Smooth muscle cell (in vitro differentiated cells): ENCODE measurements around the gene WNT7A. TPM values are rescaled to one million over a fixed set of nuclear protein-coding genes. Genes with fewer than 3 reads are reported as not detected.
A peak's percentile ranks its signal among the peaks of the same experiment; 100 is the strongest.

ENCODE experiments used
- DNase-seq: peaks from one replicate; lab custom pipeline; 2025; ENCODE audit not compliant: unreplicated experiment; lab: John Stamatoyannopoulos, UW
- H2AFZ ChIP-seq: fragments of 200-600 bp; sonication (generic); 2 replicates; pipeline ENCODE4 v1.6.0; 2016; ENCODE audit warnings: antibody characterized with exemption, low read depth, mild to moderate bottlenecking
- H3F3A ChIP-seq: fragments of 200-600 bp; sonication (generic); 2 replicates; pipeline ENCODE4 v1.6.0; 2017; ENCODE audit warnings: antibody characterized with exemption, low read depth
- H3K27ac ChIP-seq: fragments of 200-600 bp; sonication (generic); 2 replicates; pipeline ENCODE4 v1.5.1; 2016; ENCODE audit warnings: low read depth, mild to moderate bottlenecking
- H3K27me3 ChIP-seq: fragments of 200-600 bp; sonication (generic); 2 replicates; pipeline ENCODE4 v1.6.1; 2016; ENCODE audit warnings: low read depth, mild to moderate bottlenecking
- H3K36me3 ChIP-seq: fragments of 200-600 bp; sonication (generic); 2 replicates; pipeline ENCODE4 v1.5.1; 2016; ENCODE audit warnings: low read depth
- H3K4me1 ChIP-seq: fragments of 200-600 bp; sonication (generic); 2 replicates; pipeline ENCODE4 v1.5.1; 2016; ENCODE audit warnings: low read depth
- H3K4me2 ChIP-seq: fragments of 200-600 bp; sonication (generic); 2 replicates; pipeline ENCODE4 v1.6.0; 2016; ENCODE audit warnings: mild to moderate bottlenecking
- H3K4me3 ChIP-seq: fragments of 200-600 bp; sonication (generic); 2 replicates; pipeline ENCODE4 v1.5.1; 2016; ENCODE audit warnings: mild to moderate bottlenecking
- H3K79me2 ChIP-seq: fragments of 200-600 bp; sonication (generic); 2 replicates; pipeline ENCODE4 v1.6.0; 2016; ENCODE audit warnings: low read depth, mild to moderate bottlenecking
- H3K9ac ChIP-seq: fragments of 200-600 bp; sonication (generic); 2 replicates; pipeline ENCODE4 v1.6.0; 2016; ENCODE audit warnings: low read depth
- H3K9me3 ChIP-seq: fragments of 200-600 bp; sonication (generic); replicated peaks from 2 replicates; pipeline ENCODE4 v1.5.1; 2016; ENCODE audit warnings: low read depth
- H4K20me1 ChIP-seq: fragments of 200-600 bp; sonication (generic); 2 replicates; pipeline ENCODE4 v1.6.0; 2016; ENCODE audit warnings: low read depth
- WGBS: methylation state at CpG from one replicate; pipeline ENCODE4 v1.1.7; 2016; ENCODE audit warnings: low lambda C conversion rate; 5-methylcytosine and 5-hydroxymethylcytosine counted together
- polyA plus RNA-seq: library from polyadenylated mRNA; unstranded; fragments of >200 nt; fragmentation: Nextera tagmentation; extraction: Ambion mirVana; gene quantifications from 2 replicates; pipeline ENCODE4 v1.2.1, GENCODE V29; 2016
- total RNA-seq: library from RNA; depleted of rRNA; stranded (reverse); fragments of >200 nt; gene quantifications from 2 replicates; pipeline ENCODE4 v1.2.3, GENCODE V29; 2014
- TF ChIP-seq, protein P1 (sequence below): fragments of 200-600 bp; sonication (generic); IDR thresholded peaks from 2 replicates; pipeline ENCODE4 v1.5.1; 2017; ENCODE audit warnings: borderline replicate concordance, mild to moderate bottlenecking, antibody characterized with exemption; ENCODE audit not compliant: insufficient read depth, poor library complexity, severe bottlenecking

Gene WNT7A
- total and polyA plus RNA-seq, 2 experiments from 2014 or later, result 0.18 to 0.24 TPM

DNA sequence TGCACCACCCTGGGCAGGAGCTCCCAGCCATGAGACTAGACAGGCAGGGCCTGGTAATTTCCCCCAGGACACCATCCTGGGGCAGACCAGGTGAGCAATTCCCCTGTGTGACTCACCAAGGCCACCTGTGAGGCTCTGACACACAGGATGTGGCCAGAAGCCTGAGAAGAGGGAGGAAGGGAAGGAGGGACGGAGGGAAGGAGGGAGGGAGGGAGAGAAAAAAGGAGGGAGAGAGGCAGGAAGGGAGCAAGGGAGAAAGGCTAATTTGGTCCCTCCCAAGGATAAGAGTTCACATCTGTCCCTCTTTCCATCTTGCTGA is 25.9 kb downstream of the WNT7A start:
- Histone ChIP-seq H2AFZ (no peak overlapping the region), H3K27ac (peak overlapping the region; percentile 65), H3K4me1 (peaks cover 5% of the 10 kb centered on the region)

DNA sequence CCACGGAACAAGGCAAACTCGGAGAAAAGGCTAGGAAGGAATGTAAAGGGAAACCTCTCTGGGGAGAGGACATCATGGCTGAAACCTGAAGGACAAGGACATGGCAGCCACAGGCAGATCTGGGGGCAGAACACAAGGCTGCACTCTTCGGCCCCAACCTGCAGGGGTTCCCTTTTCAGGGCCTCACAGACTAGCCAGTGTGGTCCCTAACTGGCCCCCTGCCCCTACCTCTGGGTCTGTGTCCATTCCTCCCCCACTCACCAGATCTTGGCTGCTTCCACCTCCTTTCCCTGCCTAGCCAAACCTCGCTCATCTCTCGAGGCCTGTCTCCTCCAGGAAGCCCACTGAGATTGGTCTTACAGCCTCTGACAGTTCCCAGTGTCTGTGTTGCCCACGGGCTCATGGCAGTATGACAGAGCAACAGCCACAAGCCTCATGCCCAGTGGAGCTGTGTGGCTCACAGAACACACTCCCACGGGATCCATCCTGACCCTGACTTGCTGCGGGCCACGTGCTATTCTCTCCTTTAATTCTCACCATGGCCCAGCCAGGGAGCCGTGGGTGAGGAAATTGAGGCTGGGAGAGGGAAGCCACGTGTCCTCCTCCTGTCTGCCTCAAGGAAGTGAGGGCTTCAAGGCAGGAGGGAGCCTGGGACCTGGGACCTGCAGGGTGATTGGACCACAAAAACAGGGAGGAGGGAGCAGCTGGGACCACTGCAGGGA is 26.5 kb downstream of the WNT7A start:
- H3K4me3 ChIP-seq, result no peak overlapping the region
- H3K36me3 ChIP-seq, result no peaks in the 10 kb centered on the region
- no peaks in the 10 kb centered on the region for H3K79me2 ChIP-seq
- no peaks in the 10 kb centered on the region for H3F3A ChIP-seq
- H3K4me2 ChIP-seq, result no peak overlapping the region
- peaks cover 5% of the 10 kb centered on the region for H3K4me1 ChIP-seq
- no peaks in the 10 kb centered on the region for H4K20me1 ChIP-seq
- H3K27me3 ChIP-seq, result no peaks in the 10 kb centered on the region
- H3K9ac ChIP-seq, result peak overlapping the region; percentile 54
- TF ChIP-seq, protein P1, sequence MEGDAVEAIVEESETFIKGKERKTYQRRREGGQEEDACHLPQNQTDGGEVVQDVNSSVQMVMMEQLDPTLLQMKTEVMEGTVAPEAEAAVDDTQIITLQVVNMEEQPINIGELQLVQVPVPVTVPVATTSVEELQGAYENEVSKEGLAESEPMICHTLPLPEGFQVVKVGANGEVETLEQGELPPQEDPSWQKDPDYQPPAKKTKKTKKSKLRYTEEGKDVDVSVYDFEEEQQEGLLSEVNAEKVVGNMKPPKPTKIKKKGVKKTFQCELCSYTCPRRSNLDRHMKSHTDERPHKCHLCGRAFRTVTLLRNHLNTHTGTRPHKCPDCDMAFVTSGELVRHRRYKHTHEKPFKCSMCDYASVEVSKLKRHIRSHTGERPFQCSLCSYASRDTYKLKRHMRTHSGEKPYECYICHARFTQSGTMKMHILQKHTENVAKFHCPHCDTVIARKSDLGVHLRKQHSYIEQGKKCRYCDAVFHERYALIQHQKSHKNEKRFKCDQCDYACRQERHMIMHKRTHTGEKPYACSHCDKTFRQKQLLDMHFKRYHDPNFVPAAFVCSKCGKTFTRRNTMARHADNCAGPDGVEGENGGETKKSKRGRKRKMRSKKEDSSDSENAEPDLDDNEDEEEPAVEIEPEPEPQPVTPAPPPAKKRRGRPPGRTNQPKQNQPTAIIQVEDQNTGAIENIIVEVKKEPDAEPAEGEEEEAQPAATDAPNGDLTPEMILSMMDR, result no peak
- WGBS, result 82% methylated on average over 11 of the region's 11 CpGs
- H3K27ac ChIP-seq, result peak overlapping the region; percentile 65
- H2AFZ ChIP-seq, result no peak overlapping the region
- DNase-seq, result no peak
- no peaks in the 10 kb centered on the region for H3K9me3 ChIP-seq

More for the DNA sequence above, 25.9 kb downstream of the WNT7A start:
- H3K36me3 ChIP-seq, result no peaks in the 10 kb centered on the region
- H3F3A ChIP-seq, result no peaks in the 10 kb centered on the region
- H3K4me3 ChIP-seq, result no peak overlapping the region
- no peak for DNase-seq
- no peaks in the 10 kb centered on the region for H4K20me1 ChIP-seq
- no peaks in the 10 kb centered on the region for H3K79me2 ChIP-seq
- H3K9ac ChIP-seq, result no peak overlapping the region
- H3K9me3 ChIP-seq, result no peaks in the 10 kb centered on the region
- WGBS, result 50% methylated on average over 1 of the region's 1 CpG
- H3K4me2 ChIP-seq, result no peak overlapping the region
- TF ChIP-seq, protein P1, result no peak
- H3K27me3 ChIP-seq, result no peaks in the 10 kb centered on the region

DNA sequence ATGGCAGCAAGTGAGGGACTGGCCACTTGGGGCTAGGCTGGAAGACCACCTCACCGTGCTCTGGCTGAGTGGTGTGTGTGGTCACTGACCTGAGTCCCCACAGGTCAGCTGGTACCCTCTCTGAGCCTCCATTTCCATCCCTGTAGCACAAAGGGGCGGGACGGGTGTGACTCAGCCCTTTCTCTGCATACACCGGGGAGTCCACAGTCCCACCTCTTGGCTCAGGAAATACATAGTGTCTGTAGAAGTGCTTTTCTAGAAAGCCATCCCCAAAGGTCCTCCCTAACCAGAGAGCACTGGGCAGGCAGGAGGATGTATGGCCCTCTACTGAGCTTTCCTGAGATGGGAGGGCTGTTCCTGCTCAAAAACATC is 27.2 kb downstream of the WNT7A start:
- peaks cover 5% of the 10 kb centered on the region for H3K4me1 ChIP-seq
- H3K36me3 ChIP-seq, result no peaks in the 10 kb centered on the region
- DNase-seq, result no peak
- H3K27me3 ChIP-seq, result no peaks in the 10 kb centered on the region
- H3K27ac ChIP-seq, result peak overlapping the region; percentile 65
- H3K9ac ChIP-seq, result no peak overlapping the region
- no peaks in the 10 kb centered on the region for H3K79me2 ChIP-seq
- H3K4me3 ChIP-seq, result no peak overlapping the region
- TF ChIP-seq, protein P1, result no peak
- H3F3A ChIP-seq, result no peaks in the 10 kb centered on the region
- no peaks in the 10 kb centered on the region for H4K20me1 ChIP-seq
- H2AFZ ChIP-seq, result no peak overlapping the region
- no peak overlapping the region for H3K4me2 ChIP-seq
- H3K9me3 ChIP-seq, result no peaks in the 10 kb centered on the region
- 73% methylated on average over 4 of the region's 4 CpGs for WGBS
